HG02623 (cell line): Measurements from ENCODE around the gene AHNAK.

ENCODE experiments used
- ATAC-seq: cut with Tn5 transposase; IDR thresholded peaks from one replicate; pipeline ENCODE4 v1.9.1; 2021; ENCODE audit warnings: moderate library complexity; ENCODE audit not compliant: unreplicated experiment

AHNAK gene

DNA sequence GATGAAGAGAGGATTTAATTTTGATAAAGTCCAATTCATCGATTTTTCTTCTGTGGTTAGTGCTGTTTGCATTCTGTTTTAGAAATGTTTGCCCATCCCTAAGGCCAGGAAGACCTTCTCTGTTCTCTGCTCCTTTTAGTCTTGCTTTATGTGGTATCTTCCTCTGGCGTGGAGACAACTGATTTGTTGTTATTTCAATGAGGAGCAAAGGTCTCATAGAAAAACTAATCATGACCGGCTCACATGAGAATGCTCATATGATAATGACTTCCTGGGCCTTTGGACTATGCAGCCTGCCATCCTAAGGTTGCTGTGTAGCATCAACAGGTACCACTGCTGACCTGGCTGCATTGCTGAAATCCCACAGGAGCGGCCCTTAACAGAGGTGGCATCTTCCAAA lies 108.0 kb downstream of the AHNAK start:
- no peak for ATAC-seq

DNA sequence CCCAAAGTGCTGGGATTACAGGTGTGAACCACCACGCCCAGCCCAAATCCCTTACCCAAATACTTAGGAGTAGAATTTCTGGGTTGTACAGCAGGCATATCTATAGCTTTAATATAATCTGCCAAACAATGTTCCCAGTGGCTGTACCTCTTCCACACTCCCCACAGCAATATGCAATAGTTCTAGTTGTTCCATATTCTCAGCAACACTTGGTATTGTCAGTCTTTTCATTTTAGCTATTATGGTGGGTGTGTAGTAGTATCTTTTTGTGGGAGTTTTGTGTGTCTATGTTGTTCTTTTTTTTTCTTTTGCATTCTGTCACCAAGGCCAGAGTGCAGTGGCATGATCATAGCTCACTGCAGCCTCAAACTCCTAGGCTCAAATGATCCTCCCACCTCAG lies 109.0 kb downstream of the AHNAK start:
- ATAC-seq, result no peak

DNA sequence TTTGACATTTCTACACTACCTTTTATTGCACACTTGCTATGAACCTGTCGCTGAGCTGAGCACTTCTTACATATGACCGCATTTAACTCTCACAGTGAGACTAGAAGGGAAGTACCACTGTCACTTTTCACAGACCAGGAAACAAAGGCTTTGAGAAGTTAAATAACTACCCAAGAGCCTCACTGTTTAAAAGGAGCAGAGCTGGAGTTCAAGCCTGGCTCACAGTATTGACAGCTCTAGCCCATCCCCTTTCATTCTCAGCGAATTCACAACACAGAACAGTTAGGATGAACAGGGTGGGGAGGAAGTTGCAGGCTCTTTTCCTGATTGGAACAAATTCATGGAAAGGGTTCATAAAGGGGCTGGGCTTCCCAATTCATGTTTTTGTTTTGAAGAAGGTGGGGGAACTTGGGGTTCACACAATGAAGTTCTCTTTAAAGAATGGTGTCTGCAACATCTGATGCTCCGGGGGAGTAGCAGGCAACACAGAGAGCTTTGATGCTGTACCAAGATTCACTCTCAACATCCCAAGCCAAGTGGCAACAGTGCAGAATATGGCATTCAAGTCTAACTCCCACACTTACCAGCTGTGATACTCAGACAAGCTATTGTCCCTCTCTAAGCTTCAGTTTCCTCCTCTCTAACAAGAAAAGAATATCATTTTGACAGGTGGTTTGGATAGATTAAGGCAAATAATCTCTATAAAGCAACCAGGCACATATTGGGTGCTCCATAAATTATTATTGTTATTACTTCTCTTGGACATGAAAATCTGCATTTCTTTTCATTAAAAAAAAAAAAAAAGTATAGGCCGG lies 110.6 kb downstream of the AHNAK start:
- no peak for ATAC-seq

DNA sequence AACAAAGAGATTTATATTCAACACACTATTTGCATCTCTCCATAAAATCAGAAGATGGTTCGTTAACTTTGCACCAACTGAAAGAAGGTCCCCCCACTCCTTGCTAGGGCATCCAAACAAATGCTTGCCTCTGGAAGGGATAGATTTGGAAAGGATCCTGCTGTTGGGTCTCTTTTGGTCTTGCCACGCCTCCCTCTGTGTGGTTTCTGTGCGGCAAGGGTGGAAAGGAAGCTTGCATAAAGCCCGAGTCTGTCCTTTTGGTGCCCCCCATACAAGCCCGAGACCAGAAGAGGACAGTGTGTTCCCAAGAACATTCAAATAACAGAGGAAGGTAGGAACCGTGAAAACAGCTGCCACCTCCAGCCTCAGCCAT lies 112.7 kb downstream of the AHNAK start:
- ATAC-seq, result no peak

DNA sequence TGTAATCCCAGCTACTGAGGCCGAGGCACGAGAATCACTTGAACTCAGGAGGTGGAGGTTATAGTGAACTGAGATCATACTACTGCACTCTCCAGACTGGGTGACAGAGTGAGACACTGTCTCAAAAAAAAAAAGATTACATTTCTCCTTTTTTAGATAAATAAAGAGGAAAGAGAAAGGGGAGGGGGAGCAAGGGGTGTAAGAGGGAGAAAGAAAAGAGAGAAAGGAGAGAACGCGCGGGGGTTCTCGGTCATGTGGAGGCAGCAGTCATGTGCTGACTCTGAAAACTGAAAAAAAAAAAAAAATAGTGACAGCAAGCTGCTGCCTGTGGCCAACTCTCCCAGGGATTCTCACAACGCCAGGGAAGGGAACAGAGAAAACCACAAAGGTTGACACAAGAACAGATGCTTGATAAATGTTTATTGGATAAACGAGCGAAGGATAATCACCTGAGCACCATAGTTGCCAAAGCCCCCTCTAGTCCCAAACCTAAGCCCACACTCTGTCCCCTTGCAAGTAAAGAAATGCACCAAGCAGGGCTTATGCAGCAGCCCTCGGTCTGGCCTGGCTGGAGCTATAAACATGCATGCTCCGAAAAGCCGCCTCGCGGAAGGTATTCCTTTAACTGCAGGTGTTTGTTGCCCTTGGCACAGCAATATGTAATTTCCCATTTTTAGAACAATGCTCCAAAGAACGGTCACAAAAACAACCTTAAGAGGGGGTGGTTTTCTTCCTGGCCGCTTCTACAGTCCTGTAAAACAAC lies 113.3 kb downstream of the AHNAK start:
- ATAC-seq, result no peak

GRCh38 chr11:62432695-62433094 lies 113.9 kb downstream of the AHNAK start:
- ATAC-seq, result no peak

GRCh38 chr11:62431171-62431901 lies 115.3 kb downstream of the AHNAK start:
- ATAC-seq, result no peak

DNA sequence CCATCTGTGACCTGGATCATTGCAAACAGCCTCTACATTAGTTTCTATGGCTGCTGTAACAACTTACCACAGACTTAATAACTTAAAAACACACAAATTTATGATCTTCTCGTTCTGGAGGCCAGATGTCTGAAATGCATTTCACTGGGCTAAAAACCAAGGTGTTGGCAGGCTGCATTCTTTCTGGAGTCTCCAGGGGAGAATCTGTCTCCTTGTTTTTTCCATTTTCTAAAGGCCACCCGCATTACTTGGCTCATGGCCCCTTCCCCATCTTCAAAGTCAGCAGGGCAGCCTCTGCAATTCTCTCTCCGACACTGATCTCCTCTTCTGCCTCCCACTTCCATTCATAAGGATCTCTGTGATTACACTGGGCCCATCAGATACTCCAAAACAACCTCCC lies 116.2 kb downstream of the AHNAK start:
- ATAC-seq, result no peak

DNA sequence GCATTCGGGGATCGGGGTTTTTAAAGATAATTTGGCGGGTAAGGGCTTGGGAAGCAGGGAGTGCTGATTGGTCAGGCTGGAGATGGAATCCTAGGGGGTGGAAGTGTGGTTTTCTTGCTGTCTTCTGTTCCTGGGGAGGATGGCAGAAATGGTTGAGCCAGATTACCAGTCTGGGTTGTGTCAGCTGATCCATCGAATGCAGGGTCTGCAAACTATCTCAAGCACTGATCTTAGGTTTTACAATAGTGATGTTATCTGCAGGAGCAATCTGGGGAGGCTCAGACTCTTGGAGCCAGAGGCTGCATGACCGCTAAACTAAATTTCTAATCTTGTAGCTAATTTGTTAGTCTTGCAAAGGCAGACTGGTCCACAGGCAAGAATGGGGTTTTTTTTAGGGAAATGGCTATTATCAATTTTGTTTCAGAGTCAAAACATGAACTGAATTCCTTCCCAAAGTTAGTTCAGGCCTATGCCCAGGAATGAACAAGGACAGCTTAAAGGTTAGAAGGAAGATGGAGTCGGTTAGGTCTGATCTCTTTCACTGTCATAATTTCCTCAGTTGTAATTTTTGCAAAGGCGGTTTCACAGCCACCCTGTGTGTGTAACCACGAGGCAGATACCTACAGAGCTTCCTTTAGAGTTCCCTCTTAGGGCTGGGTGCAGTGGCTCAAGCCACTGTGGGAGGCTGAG lies 117.6 kb downstream of the AHNAK start:
- no peak for ATAC-seq

DNA sequence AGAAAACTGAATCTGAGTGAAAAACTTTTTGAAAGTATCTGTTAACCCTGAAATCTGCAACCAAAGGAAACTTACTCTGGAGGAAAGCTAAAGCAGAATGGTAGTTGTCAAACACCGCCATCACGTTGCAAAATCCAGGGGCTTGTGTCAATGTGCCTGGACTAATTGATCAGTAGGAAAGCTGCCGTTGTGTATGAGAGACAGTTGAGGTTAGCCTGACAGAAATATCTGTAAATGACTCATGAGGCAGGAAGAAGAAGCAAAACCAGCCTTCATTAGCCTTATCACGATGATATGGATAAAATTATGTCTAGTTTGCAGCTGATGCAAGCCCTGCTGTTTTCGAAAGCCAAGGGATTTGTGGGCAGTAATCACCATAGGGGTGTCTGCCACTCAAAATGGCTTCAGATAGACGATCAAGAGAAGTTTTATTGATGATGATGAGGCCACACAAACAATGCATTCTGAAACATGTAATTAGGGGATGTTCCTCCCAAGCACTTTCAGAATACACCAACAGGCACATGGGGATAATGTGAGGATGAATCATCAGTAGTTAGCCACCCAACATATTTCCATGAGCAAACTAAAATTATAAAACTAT lies 118.9 kb downstream of the AHNAK start:
- ATAC-seq, result no peak

- no peak for ATAC-seq
These were observed 123.6 kb downstream of the AHNAK start for GRCh38 chr11:62423012-62423411.

GRCh38 chr11:62421996-62422395 lies 124.6 kb downstream of the AHNAK start:
- no peak for ATAC-seq

DNA sequence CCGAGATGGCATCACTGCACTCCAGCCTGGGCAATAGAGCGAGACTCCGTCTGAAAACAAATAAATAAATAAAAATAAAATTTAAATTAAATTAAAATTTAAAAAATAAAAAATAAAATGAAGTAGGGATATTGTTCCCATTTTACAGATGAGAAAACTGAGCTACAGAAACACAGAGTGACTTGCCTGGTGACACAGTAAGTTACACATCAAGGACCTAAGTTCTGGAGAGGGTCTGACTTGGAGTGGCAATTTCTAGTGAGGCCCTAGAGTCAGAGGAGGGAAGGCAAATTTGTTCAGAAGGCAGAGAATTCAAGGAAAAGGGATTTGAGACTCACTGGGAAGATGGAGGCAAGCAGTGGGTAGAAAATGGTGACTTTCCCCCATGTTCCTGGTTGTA lies 125.7 kb downstream of the AHNAK start:
- ATAC-seq, result no peak

DNA sequence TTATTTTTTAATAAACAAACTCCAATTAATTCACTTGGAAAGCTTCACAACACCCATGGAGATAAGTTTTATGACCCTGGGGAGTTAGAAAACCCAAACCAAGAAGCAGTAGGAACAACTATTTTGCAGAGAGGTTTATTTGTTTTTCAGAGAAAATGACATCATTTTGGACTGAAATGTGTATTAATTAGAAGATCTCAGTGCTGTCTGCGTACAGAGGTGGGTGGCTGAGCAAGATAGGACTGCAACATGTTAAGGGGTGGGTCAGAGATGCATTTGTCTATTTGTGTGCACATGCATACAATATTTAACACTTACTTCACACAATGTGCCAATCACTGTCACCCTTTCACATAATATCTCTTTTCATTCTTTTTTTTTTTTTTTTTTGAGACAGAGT lies 126.7 kb downstream of the AHNAK start:
- ATAC-seq, result no peak

DNA sequence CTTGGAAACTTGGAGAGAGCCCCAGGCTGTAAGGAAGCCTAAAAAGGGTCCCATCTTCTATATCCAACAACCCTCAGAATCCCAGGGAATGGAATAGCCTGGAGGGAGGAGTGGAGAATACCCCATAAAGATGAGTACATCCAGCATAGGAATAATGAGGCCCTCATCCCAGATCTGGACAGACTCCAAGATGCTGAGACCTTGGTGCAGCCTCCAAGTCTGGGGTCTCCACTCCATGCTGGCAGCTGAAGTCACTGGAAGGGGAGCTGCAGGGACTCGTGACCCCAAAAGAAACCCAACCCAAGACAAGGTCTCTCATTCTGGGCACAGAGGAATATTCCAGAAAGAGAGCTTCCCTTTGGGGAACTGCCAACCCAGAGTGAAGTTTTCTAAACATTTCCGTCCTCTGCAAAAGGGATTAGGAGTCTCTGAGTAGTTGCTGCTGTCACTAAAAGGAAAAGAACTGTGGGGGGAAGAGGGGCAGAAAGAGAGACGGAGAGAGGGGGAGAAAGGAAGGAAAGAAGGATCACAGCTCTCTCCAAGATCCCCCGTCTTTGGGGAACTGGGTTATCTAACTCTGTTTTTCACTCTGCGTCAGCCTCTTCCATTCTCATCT lies 127.2 kb downstream of the AHNAK start:
- no peak for ATAC-seq

- ATAC-seq, result no peak
These were observed 127.9 kb downstream of the AHNAK start, which contains the start of gene SCGB1A1 for GRCh38 chr11:62418733-62419132. Gene SCGB1A1, plus strand, starts transcription at chr11:62419033. Its CDS starts 63 bp downstream, at chr11:62419096.

DNA sequence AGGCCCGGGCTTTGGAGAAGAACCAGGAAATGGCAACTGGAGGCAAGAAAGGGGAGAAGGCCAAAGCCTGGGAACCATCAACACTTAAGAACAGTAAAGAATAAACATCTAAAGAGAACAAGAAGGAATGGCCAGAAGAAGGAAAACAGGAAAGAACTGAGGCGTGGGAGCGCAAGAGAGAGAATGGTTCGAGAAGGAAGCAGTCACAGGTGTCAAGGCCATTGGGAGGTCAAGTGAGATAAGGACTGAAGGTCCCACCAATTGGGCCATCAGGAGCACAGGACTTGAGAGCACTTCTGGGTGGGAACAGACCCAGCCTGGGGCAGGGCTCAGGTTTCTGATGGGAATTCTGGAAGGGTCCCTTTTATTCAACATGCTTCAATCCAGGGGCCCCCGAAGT lies 128.5 kb downstream of the AHNAK start:
- ATAC-seq, result no peak

- ATAC-seq, result no peak
These were observed 130.0 kb downstream of the AHNAK start for GRCh38 chr11:62416596-62416995.

DNA sequence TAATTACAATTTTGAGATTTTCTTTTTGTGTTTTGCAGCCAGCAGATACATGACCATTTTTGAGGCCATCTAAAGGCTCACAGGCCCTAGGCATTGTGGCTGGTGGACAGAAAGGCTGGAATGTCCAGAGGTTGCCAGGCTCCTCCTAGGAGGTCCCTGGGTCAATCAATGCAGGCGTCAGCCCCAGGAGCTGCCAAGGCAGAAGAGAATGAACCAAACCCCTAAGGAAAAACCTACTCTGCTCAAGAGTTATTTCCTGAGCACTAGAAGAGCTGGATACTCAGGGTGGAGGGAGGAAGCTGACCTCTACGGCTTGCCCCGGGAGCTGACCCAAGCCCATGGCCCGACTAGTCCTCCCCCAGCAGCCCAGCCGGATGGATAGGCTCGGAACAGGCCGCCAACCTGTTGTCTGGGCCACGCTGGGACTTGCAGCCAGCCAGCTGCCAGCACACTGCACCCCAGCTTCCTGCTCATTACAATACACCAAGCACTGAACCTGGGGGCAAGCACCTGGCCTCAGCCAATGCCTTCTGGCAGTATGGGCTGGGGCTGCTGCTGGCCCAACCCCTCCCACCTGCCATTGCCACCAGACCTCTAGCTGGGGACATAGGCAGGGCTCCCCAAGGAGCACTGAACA lies 133.4 kb downstream of the AHNAK start:
- ATAC-seq, result no peak

GRCh38 chr11:62411524-62411923 lies 135.1 kb downstream of the AHNAK start:
- no peak for ATAC-seq
